Iris pigment epithelial cell (primary cell): ENCODE results near the gene IGFBPL1.
A peak's percentile ranks its signal among the peaks of the same experiment; 100 is the strongest.
"Not testable (repeated sequence)": the region's sequence is repeated elsewhere in the genome, so short reads cannot be mapped to it uniquely, and the experiment has no call there.

Experiments
- DNase-seq: peaks from one replicate; pipeline ENCODE4 v3.0.0-alpha.2; 2011; ENCODE audit warnings: low read depth

The IGFBPL1 gene

DNA sequence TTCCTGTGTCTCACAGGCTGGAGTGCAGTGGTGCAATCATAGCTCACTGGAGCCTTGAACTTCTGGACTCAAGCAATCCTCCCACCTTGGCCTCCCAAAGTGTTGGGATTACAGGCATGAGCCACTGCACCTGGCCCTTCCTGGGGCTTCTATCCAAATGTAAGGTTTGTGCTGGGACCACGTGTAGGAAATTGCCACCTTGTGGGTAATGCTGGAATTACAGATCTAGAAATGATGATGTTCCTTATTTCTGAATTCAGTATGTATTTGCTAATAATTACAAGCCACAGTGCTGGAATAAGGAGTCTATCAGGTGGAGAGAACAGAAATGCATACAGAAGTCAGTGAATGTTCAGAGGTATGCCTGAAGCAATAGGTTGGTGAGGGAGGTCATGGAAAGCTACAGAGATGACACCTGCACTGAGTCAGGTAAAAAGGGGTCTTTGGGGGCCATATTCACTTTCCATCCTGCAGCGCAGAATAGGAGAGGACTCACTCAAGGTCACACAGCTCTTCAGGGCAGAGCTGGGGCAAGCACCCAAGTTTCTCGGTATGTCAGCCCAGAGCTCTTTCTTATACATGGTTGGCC, 8.8 kb upstream of the IGFBPL1 start:
- DNase-seq, result peak; percentile 47

DNA sequence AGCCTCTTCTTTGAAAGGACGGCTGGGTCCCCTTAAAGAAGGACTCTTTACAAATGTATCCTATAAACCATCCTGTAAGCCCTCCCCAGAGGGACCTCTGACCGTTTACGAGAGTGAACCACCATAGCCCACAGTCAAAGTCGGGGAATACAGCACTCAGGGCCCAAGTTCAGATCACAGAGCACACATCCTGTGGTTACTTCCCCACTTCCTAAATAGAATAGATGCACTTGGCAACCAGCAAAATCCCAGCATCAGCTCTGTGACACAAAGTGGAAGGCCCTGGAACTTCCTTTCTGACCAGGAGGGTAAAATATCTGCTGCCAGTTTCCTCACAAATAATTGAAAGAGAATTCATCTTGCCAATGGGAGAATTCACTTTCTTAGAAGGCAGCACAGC, 6.9 kb upstream of the IGFBPL1 start:
- no peak for DNase-seq

DNA sequence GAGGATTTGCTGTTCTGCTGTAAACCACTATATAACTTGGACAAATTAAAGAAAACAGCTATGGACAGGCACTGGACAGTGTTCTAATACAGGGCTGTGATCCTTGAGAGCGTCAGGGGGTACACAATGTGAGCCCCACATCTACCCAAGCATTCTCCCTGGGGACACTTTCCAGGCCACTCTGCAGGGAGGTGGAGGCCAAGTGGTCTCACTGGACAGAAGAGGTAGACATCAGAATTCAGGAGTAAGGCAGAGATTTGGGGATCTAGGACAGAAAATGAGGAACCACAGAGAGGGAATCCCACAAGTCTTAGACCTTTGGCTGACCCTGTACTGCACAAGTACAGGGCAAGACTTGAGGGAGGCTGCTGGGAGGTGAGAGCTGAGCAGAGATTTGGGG, 3.8 kb upstream of the IGFBPL1 start:
- DNase-seq, result no peak

DNA sequence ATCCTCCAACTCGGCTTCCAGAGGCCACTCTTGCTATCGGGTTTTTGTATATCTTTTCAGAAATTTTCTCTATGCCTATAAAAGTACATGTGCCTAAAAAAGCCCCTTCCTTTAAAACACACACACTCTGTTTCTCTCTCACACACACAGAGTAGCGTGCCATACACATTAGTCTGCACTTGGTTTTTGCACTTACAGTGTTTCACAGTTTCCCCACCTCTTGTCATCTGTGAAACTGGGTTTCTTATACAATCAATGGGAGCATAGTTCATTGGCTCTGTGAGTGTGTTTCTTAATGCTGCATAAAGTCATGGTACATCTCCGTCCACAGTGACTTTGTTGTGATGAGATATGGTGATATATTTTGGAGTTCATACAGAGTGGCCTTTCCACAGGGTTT, 664 bp upstream of the IGFBPL1 start:
- no peak for DNase-seq

DNA sequence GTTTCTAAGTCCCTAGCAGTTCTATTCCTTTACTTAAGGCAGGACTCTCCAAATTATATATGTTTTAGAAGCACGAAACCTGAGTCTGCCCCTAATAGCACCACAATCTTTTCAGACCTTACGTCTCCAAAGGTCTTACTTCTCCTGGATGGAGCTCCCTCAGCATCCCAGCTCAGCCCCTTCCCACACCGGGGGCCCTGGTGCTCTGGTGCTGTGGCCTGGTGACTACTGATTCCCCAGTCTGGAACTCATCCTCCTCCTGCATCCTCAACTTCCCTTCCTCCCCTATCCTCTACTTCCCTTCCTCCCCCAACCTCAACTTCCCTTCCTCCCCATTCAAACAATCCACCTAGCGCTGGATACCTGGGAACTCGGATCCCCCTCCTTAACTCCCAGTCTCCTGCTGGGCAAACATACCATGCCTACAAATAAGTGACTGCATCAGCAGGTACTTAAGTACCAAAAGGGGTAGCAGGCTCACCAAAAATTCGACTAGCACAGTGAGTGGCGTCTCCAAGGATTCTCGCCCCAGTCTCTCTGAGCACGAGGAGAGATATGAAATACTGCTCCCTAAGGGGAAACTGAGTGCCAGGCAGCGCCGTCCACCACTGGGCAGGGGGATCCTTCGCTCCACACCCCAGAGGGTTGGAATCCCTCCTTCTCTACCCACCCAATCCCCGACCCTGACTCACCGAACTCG, 831 bp downstream of the IGFBPL1 start:
- DNase-seq, result no peak

DNA sequence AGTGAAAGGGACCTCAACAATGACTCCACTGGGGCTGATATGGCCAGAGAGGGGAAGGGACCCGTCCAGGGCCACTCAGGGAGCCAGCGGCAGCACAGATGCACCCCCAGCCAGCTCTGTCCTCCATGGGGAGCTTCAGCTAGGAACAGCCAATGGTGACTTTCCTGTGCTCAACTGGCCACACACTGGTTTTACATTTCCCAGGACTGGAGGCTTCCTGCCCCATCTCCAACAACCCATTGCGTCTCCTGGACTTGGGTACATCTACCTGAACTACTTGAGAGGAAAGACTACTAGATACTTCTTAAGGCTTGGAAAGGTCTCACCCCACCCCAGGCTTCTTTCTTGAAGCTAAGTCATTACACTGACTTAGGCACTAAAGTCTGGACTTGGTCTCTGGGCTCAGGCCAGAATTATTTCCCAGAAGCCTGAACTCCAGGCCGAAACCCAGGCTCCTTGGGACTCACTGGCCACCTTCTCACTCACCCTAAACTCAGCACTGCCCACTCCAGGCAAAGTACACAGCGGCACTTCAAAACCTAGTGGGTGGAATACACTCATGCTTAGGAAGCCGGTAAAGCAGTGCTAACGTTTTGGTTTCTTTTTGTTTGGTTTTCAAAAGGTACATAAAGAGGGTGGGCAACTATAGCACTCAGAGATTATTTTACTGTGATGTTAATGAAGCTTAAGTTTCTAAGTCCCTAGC, 1.5 kb downstream of the IGFBPL1 start:
- no peak for DNase-seq

DNA sequence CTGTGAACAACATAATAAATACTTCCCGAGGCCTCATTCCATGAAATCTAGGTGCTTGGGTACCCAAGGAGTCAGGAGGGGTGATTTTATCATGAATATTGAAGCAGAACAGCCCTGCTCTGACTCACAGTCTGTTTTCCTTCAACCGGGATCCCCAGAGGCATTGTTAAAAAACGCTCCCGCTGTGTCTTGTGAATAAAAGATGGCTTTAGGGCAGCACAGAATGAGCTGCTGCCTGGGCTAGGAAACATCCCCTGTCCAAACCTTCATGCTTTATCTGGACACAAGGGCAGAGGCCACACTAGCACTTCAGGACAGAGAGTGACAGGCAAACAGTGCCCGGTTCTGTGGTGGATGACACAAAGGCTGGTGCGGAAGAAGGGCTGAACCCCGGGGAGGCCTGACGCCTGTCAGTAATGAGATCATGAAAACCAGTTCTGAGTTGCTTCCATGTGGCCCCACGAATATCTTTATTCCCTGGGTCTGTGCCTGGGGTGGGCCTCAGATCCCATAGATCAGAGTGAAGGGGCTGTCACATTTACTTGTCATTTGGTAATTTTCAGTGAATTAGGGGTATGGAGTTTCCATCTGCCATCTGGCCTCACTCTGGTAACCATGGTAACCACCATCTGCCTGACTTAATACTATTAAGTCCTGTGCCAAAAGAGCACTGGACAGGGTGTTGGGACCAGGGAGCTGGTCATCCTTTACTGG, 2.6 kb downstream of the IGFBPL1 start:
- DNase-seq, result no peak

DNA sequence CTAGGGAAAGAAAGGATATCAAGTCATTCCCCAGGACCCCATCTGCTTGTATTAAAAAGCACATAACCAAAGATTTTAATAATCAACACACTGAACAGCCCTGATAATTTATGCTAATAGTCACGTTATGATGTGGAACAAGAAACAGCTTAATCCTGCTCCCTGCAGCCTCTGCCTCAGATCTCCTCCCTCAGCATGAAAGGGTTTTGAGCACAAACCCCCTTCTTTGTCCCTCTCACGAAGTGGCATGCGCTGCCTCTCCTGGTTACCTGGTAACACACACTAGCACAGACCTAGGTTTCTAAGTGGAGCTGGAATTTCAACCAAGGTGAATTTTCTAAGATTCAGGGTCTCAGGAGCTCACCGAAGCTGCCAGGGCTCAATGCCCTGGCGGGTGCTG, 5.1 kb downstream of the IGFBPL1 start:
- no peak for DNase-seq

DNA sequence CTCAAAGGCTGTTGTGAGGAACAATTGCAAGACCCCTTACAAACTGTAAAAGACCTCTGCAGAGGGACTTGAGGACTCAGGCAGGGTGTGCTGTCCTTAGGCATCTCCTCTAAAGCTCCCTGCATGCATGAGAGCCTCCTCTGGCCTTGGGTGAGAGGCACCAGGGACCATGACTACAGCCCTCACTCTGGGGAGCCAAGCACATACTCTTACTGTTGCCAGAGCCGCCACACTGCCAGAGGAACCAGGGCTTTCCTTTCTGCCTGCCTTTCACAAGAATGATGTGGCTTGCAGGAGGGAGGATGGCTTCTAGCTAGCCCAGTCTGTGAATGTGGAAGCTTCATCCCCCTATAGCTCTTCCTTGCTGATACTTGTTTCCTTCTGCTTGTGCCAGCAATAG, 5.9 kb downstream of the IGFBPL1 start:
- DNase-seq, result no peak

DNA sequence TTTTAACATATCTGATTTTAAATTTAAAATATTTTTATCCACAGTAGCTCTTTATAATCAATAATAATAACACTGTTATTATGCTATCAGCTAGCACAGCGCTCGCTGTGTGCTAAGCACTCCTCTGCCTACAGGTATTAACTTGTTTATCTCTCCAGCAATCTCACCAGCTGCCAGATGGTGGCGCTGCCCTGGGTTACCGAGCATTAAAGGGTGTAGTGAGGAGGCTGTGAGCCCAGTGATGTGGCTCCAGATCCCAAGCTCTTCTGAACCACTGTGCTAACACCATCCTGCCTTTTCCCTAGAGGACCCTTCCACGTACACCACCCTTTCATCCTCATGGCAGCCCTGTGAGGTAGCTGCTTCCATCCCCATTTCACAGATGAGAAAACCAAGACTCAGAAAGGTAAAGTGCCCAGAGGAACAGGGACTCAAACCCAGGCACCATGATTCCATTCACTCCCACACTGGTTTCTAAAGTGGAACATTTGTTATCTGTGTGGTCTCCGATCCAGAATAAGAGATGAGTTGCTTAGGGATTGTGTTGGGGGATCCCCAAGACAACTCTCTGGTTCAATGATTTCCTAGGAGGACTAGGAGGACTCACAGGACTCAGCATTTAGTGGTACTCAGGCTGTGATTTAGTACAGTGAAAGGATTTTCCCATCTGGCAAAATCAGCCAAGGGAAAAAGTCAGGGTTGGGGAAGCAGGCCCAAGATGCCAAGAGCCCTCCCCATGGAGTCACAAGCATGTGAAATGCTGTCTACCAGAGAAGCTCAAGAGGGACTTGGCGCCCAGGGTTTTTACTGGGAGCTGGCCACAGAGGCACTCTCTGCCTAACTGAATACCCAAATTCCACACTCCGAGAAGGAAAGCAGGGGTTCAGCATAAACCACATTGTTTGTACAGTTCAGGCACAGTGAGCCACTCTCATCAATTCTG, 7.0 kb downstream of the IGFBPL1 start:
- DNase-seq, result peak; percentile 15

DNA sequence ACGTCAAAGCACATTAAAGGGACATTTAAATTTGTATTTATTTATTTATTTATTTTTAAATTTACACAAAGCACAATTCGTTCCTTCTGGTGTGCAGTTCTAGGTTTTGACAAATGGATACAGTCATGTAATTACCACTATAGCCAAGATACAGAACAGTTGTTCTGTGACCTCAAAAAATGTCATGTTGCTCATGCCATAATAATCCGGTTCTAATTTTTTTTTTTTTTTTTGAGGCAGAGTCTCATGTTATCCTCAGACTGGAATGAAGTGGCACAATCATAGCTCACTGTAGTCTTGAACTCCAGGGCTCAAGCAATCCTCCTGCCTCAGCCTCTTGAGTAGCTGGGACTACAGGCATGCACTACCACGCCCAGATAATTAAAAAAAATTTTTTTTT, 7.8 kb downstream of the IGFBPL1 start:
- DNase-seq, result no peak

DNA sequence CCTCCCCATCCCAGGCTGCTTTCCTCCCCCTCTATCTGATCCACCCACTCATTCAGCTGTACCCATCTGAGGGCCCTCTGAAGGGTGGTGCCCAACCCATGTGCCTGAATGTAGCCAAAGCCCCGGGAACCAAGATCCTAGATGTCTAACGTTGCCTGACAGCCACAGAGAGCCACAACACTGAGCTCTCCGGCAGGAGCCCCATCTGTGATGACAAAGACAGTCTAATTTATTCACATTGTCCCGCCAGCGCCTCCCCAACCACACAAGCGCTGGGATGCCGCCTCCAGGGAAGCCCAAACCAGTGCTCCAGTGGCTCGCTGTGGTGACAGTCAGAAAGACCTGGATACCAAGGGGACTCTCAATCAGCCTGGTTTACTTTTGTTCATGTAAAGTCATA, 8.4 kb downstream of the IGFBPL1 start:
- DNase-seq, result no peak

DNA sequence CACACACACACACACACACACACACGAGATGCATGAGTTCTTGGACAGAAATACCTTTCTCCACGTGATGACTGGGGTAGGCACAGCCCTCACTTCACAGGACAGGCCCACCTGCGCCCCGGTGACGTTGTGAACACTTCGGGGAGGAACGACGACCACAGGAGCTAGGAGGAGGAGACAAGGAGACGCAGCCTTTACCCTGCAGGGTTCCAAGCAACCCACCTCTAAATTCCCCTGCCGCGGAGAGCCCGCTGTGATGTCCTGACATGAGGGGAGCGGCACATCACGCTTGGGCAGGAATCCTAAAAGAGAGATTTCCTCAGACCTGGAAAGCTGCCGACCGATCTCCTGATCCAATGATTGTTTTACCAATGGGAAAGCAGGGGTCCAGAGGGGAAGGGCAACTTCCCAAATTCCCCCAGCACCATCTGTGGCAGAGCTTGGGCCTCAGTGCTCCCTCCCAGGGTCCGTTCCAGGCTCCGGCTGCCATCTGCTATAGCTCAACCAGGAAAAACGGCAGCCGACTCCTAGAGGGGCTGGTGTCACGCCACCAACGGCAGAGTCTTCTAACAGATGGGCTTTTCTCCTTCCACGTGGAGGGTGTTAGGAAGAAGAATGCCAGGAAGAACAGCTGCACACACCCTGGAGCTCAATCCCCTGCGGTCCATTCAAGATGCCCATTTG, 10.1 kb downstream of the IGFBPL1 start:
- DNase-seq, result no peak

DNA sequence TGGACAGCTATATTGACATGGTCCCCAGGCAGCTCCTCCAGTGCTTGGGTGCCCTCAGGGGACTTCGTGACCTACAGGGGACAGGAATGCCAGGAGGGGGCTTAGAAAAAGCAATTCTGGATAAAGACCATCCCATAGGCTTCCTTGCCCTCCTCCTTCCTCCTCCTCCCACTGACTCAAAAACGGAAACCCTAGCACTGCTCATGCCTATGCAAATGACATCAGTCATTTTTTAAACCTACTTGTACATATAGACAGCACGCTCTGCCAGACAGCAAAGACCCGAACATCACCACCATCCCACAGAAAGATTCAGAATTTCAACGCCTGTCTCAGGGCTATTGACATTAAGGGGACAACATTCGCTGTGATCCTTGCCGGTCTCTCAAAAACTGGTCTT, 11.0 kb downstream of the IGFBPL1 start:
- no peak for DNase-seq

DNA sequence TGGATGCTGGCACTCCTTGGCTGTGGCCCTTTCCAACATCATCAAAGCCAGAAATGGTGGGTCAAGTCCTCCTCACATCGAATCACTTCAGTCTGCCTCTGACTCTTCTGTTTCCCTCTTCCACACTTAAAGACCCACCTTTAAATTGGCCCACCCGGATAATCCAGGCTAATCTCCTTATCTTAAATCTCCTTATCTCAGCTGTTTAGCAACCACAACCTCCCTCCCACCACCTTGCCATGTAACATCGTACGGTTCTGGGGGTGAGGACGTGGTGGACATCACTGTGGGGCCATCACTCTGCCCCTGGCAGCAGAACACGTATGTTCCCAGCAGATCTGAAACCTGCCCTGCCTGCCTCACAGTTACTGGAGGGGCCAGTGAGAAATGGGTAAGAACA, 11.5 kb downstream of the IGFBPL1 start:
- no peak for DNase-seq

DNA sequence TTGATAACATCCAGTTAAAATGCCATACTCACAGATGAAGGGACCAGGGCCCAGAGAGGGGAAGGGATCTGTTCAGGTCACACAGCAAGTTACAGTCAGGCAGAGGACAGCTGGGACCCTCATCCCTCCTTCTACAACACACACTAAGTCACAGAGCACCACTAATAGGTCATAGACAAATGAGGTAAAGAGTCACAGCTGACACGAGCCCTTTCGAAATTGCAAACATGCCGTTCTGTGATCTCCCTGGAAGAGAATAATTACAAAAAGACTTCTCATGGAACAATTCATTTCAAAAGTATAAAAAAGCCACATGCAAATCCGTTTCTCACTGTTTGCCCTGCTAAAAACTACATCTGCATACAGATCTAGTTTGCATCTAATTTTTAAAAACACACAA, 15.5 kb downstream of the IGFBPL1 start:
- no peak for DNase-seq

DNA sequence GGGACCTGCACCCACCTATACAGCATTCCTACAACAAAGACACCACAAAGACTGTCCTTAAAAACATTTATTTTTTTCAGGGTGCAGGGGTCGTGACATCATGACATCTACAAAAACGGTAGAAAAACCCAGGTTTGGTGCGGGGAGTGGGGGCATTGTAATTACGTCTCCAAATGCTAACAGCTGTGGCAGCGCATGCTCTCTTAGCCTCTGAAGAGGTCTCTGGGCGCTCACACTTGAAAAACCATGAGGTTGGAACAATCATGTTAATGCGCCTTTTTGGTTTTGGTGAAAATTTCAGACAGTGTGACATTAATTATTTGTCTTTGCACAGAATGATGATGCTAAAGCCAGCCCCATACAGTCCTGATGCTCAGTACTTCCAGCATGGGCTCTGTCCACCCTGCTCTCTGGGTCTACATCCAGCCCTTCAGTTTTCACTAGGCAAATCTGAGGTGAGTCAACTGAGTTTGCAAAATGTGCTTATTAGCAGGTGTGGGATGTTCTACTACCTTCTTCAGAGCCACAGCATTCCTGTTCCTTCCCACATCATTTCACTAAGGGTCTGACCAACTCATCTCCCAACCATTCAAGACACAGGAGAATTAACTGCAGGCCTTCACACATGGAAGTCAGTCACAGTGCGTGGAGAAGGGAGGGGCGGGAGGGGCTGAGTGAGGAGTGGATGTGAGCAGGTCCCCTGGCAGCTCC, 17.6 kb downstream of the IGFBPL1 start:
- no peak for DNase-seq

DNA sequence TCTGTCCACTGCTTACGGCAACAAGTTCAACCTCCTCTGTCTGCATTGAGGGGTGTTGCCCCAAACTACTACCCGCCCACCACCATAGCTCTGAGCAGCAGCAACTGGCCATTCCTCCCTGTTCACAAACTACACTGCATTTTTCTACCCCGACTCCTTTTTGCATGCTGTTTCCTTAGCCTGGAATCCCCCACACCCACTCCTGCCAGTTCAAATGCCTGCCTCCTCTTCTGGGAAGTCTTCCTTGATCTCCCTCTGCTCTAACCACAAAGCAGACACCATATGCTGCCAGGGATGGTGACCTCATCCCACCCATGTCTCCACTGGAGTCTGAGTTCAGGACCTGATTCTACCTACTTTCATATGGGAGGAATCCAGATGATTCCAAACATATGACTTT, 18.5 kb downstream of the IGFBPL1 start:
- DNase-seq, result peak; percentile 29

DNA sequence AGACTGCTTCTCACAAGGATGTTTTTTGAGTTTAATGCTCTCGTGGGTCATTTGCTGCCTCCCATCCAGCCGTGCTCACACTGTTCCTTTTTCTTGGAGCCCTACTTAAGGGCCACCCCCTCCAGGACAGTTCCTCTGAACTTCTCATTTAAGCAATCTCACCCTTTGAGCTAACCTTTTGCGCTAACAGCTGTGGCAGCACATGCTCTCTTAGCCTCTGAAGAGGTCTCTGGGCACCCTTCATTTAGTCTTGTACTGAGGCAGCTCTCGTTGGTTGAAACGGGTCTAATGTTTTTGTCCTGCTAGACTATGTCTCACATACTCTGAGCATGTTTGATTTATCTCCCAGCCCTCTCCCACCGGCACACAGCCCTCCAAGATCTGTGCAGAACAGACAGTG, 19.9 kb downstream of the IGFBPL1 start:
- no peak for DNase-seq

DNA sequence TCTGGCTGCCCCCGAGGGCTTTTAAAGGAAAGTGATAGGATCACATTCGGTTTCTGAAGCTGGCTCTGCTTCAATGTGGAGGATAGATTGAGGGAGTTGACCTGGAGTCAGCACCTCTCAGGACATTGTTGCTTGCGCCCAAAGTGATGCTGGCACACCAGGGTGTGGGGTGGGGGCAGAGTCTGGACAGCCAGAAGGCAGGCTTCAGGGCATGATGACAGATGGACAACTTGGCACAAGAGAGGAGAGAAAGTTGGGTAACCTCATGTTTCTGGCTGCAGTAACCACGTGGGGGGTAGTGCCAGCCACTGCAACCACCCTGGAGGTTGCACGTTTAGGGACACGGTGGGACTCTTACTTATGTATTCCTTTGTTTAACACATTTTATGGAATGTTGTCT, 22.3 kb downstream of the IGFBPL1 start:
- no peak for DNase-seq

DNA sequence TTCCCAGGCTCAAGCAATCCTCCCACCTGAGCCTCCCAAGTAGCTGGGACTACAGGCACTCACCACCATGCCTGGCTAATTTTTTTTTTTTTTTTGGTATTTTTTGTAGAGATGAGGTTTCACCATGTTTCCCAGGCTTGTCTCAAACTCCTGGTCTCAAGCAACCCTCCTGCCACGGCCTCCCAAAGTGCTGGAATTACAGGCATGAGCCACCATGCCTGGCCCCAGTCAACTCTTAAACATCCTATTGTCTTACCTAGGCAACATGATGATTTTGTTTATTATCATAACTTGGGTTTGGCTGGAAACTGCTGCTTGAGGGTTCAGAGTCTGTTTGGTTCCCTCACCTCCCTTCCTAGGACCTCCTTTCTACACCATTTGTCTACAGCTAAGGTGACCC, 25.1 kb downstream of the IGFBPL1 start:
- not testable (repeated sequence) for DNase-seq
